CD4-positive, alpha-beta T cell treated with Interleukin-21 for 1 hour (primary cell): ENCODE data around the gene POLE.

ENCODE experiments used
- DNase-seq: peaks from one replicate; pipeline ENCODE4 v3.0.0-alpha.2; 2020

POLE gene, protein sequence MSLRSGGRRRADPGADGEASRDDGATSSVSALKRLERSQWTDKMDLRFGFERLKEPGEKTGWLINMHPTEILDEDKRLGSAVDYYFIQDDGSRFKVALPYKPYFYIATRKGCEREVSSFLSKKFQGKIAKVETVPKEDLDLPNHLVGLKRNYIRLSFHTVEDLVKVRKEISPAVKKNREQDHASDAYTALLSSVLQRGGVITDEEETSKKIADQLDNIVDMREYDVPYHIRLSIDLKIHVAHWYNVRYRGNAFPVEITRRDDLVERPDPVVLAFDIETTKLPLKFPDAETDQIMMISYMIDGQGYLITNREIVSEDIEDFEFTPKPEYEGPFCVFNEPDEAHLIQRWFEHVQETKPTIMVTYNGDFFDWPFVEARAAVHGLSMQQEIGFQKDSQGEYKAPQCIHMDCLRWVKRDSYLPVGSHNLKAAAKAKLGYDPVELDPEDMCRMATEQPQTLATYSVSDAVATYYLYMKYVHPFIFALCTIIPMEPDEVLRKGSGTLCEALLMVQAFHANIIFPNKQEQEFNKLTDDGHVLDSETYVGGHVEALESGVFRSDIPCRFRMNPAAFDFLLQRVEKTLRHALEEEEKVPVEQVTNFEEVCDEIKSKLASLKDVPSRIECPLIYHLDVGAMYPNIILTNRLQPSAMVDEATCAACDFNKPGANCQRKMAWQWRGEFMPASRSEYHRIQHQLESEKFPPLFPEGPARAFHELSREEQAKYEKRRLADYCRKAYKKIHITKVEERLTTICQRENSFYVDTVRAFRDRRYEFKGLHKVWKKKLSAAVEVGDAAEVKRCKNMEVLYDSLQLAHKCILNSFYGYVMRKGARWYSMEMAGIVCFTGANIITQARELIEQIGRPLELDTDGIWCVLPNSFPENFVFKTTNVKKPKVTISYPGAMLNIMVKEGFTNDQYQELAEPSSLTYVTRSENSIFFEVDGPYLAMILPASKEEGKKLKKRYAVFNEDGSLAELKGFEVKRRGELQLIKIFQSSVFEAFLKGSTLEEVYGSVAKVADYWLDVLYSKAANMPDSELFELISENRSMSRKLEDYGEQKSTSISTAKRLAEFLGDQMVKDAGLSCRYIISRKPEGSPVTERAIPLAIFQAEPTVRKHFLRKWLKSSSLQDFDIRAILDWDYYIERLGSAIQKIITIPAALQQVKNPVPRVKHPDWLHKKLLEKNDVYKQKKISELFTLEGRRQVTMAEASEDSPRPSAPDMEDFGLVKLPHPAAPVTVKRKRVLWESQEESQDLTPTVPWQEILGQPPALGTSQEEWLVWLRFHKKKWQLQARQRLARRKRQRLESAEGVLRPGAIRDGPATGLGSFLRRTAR (N-terminal part only)

DNA sequence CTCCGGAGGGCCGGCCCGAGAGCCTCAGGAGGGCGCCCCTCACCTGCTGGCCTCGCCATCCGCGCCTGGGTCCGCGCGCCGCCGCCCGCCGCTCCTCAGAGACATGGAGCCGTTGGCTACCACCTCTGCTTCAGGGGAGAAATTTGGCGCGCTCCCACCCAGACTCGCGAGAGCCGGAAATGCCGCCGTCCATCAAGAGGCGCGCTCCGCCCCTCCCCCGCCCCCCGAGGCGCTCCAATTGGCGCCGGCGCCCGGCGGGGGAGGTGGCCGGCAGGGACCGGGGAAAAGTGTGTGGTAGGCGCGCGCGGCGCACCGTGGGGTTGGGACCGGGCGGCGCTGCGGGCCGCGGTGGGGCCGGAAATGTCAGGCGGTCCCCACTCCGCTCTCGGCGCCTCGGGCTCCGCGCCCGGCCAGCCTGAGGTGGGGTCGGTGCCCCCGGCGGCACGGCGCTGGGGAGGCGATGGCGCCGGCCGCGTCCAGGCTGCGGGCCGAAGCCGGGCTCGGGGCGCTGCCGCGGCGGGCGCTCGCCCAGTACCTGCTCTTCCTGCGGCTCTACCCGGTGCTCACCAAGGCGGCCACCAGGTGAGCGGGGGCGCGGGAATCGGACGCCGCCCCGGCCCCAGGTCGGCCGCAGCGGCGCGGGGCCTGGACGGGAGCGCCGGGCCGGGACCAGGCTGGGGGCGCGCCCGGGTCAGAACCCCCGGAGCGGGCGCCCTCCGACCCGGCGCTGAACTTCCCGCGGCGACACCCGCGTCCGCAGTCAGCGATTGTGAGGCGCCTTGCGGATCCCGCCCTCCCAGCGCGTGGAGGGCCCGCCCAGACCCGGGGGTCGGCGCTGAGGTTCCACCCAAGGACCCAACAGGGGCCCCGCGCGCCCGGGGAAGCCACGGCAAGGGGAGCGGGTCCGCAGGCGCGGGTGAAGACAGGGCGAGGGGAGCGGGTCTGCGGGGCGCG, at the start of gene POLE, which contains the start of gene PXMP2:
POLE (minus strand) TSS at position 132 of the 954 bp plus-strand sequence; CDS start at position 105, 27 bp downstream.
PXMP2 (plus strand) TSS at position 377 of the 954 bp plus-strand sequence; CDS start at position 461, 84 bp downstream.
- DNase-seq, result peak; percentile 95

GRCh38 chr12:132736913-132737312, 49.8 kb upstream of the POLE start:
- DNase-seq, result no peak

- no peak for DNase-seq
Measured at GRCh38 chr12:132736378-132736777, 49.2 kb upstream of the POLE start.

DNA sequence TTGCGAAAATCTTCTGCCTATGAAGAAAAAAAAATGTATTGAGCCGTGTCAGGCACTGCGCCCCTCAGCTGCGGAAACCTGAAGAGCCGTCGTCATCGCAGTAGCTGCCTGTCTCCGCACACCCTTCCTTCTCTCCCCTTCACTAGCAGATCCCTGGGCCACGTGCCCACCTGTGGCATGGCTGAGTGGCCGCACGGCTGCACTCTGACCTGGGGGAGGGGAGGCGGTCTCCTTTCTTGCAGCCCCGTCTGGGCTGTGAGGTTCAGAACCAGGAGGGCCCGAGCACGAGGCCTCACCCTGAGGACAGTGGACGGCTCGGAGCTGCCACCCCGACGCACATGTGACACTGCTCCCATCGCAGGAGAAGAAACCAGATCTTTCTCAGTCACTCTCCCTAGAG, 48.4 kb upstream of the POLE start:
- DNase-seq, result no peak

GRCh38 chr12:132734206-132734605, 47.1 kb upstream of the POLE start:
- DNase-seq, result no peak

GRCh38 chr12:132731574-132731973, 44.4 kb upstream of the POLE start:
- no peak for DNase-seq

DNA sequence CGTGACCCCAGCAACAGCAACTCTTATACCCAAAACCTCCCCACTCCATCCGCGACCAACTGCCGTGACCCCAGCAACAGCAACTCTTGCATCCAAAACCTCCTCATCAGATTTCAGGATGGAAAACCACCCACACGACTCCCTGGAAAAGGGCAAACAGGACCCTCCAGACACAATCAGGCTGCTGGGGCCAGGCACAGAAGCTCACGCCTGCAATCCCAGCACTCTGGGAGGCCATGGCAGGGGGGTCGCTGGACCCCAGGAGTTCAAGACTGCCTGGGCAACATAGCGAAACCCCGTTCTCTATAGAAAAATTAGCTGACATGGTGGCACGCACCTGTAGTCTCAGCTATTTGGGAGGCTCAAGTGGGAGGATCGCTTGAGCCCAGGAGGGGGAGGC, 43.2 kb upstream of the POLE start:
- no peak for DNase-seq

DNA sequence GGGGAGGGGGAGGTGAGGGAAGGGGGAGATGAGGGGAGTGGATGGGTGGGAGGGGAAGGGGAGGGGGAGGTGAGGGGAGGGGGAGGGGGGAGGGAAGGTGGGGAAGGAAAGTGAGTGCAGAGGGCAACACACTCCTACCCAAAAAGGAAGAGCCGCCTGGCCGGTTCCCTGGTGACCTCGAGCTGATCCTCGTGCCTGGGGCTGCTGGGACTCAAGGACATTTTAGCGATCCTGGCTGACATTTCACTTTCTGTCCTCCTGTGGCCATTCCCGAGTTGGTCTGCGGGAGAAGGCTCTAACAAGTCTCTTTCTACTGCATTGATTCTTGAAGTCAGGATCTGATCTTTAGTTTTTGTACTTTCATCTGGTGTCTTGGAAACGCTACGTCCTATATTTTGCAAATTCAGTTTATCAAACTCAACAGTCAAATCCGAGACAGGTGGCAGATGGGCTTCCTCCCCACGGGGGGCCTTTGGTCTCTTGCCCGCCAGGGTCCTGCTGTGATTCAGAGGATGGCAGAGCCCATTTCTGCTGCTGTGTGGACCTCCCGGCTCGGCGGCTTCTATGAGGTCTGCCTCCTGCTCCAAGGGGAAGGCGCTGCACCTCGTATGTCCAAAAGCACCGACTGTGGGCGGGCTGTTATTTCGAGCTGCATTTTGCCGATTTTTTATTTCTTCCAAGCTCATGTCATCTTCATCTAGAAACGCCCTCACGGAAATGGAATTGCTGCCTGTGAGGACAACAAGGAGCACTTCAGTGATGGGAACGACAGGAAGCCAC, 42.6 kb upstream of the POLE start:
- DNase-seq, result no peak

DNA sequence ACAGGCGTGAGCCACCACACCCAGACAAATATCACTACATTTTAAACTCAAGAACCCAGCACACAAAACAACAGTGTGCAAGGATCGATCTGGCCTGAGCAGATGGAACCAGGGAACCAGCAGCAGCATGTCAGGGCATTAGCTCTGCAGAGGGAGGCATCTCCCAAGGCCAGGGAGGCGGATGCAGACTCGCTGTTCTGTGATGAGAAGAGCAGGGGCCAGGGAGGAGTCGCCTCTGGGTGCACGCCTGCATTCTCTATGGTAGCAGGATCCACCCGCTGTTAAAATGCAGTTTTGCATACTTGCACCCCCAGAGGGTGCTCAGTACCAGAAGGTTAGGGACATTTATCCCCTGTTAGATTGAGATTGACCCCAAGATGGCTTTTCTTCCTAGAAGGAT, 41.4 kb upstream of the POLE start:
- no peak for DNase-seq

GRCh38 chr12:132727091-132727794, 40.1 kb upstream of the POLE start:
- no peak for DNase-seq

GRCh38 chr12:132726386-132726785, 39.2 kb upstream of the POLE start:
- no peak for DNase-seq

GRCh38 chr12:132724506-132725241, 37.5 kb upstream of the POLE start:
- no peak for DNase-seq

DNA sequence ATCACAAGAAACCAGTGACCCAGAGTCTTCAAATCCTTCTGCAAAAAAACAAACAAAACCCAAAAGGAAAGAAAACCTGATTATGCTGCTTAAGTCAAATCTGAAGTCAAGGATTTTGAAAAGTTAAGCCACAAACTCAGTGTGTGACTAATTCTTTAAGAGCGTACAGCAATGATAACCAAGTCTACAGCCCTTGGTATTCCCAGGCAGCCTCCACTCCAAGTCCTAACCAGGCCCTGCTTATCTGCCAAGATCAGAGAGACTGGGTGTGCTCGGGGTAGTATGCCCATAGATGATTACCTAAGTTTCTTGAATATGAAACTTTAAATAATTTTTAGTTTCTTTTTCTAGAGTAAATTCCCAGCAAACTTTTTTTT, 36.6 kb upstream of the POLE start:
- no peak for DNase-seq

GRCh38 chr12:132723015-132723763, 36.0 kb upstream of the POLE start:
- DNase-seq, result no peak

- no peak for DNase-seq
Measured at GRCh38 chr12:132720606-132721345, 33.6 kb upstream of the POLE start.

DNA sequence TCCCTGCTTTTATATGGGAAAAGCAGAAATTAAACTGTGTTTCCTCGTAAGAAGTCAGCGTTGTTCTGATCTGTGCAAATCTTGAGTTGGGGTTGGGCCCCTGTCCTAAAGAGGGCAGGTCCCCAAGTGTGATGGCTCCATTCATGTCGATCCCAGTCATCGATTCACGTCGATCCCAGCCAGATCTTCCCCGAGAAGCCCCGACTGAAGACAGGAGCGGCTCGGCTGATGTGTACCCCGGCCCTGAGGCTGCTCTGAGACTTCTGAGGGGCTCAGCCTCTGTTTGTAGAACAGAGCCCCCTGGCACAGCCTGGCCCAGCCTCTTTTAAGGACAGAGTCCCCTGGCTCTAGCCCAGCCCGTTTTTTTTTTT, 32.8 kb upstream of the POLE start:
- no peak for DNase-seq

GRCh38 chr12:132719141-132719953, 32.2 kb upstream of the POLE start:
- no peak for DNase-seq
